ENCODE data around the gene PODXL2. TPM values are rescaled to one million over a fixed set of nuclear protein-coding genes. Genes with fewer than 3 reads are reported as not detected.

PODXL2 gene
- total RNA-seq, 1 donor from 2014 or later = 1.6 TPM

DNA sequence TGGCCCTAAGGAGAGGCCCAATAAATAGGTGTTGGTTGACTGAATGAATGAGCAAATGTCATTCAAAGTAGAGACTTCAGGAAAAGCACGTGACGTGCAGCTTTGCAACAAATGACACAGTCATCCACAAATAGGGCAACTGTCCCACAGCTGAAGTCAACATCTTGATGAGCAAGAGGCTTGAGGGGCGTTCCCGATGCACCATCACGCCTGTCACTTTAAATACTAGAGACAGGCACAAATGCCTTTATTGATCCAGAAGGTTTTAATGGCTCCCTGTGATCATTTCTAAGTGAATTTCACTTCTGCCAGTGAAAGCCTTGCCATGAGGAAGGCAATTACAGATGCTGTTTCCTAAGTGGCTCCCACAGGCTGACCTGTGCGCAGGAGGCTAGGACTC, 87.4 kb downstream of the PODXL2 start:
- no peaks in the 10 kb centered on the region for H3K9me3 ChIP-seq
- no peak for DNase-seq (ENCODE audit: low spot score in 2 of 2)
- H3K4me1 ChIP-seq = peaks cover 13 to 21% of the 10 kb centered on the region in 2 donors
- H3K4me3 ChIP-seq = no peak overlapping the region
- no peak overlapping the region for H3K27ac ChIP-seq
- H3K27me3 ChIP-seq = no peaks in the 10 kb centered on the region
- intact Hi-C loops (cut with DNase I) = no loop called here
- peaks cover 0 to 4% of the 10 kb centered on the region in 2 donors for H3K36me3 ChIP-seq
- no peak for TF ChIP-seq CTCF (IDR thresholded peaks at IDR 0.05)

DNA sequence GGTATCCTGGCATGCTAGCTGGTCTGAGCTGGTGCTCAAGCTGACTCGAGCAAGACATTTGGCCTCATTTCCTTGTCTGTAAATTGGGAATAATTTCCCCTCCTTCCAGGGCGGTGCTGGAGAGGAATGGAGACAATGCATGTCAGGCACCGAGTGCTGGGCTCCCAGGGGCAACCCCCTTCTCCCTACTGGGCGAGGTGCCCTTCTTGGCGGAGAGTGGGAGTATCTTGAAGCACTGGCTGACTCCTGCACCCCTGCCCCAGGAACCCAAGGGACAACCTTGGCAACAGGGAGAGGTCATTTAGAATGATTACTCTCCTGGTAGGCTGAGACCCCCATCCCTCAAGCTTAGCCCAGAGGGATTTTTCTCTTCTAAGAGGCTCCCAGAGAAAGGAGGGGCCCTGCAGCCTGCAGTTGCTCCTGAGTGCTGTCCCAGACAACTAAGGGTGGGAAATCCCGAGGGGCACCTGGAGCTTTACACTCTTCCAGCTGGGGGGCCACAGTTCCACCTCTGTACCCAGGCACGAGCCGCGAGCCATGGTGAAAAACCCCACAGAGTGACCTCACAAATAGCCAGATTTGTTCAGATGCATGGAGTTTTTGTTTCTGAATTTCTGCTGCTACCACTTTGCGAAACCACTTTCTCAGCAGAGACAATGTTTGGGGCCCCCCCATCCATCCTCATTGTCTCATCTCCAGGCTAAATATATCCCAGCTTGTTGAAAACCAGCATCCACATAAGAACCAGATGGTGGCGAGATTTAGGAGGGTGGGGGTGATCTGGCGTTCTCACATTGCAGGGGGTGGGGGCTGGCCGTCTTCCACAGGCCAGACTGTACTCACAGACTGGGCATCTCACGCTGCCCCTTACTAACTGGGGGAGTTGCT, 88.6 kb downstream of the PODXL2 start:
- no peaks in the 10 kb centered on the region for H3K27me3 ChIP-seq
- TF ChIP-seq CTCF (IDR thresholded peaks at IDR 0.05) = no peak
- no peak for DNase-seq (ENCODE audit: low spot score in 2 of 2)
- no peak overlapping the region for H3K4me3 ChIP-seq
- peaks cover 9 to 19% of the 10 kb centered on the region in 2 donors for H3K4me1 ChIP-seq
- peaks cover 0 to 4% of the 10 kb centered on the region in 2 donors for H3K36me3 ChIP-seq
- intact Hi-C loops (cut with DNase I) = no loop called here
- H3K27ac ChIP-seq = no peak overlapping the region
- no peaks in the 10 kb centered on the region for H3K9me3 ChIP-seq

DNA sequence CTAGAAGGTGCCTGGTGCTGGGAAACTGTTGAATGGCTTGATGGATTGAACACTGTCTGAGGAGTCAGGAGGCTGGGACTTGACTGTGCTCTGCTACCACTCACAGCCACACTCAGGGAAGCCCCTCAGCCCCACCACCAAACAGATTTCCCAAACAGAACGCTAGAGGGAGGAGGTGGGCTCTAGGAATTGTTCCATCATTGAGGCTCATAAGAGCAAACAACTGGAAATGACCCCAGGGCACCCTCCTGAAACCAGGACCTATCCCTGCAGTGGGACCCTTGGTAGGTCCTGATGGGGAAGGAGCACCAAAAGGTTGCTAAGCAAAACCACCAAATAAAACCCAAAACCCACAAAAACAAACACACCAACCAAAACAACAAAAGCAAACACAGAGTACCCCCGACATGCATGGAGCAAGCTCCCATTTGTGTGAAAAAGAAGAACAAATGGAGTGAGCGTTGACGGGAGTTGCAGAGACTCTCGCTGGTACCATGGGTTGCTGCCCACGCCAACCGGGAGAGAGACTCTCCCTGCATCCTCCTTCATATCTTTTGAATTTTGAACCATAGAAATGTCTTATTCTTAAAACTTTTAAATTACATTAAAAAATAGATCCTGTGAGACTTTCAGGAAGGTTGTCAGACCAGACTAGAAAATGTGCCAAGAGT, 89.4 kb downstream of the PODXL2 start:
- H3K36me3 ChIP-seq = peaks cover 0 to 4% of the 10 kb centered on the region in 2 donors
- TF ChIP-seq CTCF (IDR thresholded peaks at IDR 0.05) = no peak
- intact Hi-C loops (cut with DNase I) = no loop called here
- no peak for DNase-seq (ENCODE audit: low spot score in 2 of 2)
- H3K9me3 ChIP-seq = no peaks in the 10 kb centered on the region
- H3K27ac ChIP-seq = no peak overlapping the region
- H3K4me3 ChIP-seq = no peak overlapping the region
- peaks cover 11% of the 10 kb centered on the region in 2 donors for H3K4me1 ChIP-seq
- no peaks in the 10 kb centered on the region for H3K27me3 ChIP-seq

- DNase-seq (ENCODE audit: low spot score in 2 of 2) = no peak
These were observed 89.9 kb downstream of the PODXL2 start for GRCh38 chr3:127718916-127719290.

GRCh38 chr3:127719369-127719768, 90.4 kb downstream of the PODXL2 start:
- H3K27me3 ChIP-seq = no peaks in the 10 kb centered on the region
- H3K4me3 ChIP-seq = no peak overlapping the region
- H3K9me3 ChIP-seq = no peaks in the 10 kb centered on the region
- peaks cover 0 to 4% of the 10 kb centered on the region in 2 donors for H3K36me3 ChIP-seq
- no peak overlapping the region for H3K27ac ChIP-seq
- DNase-seq (ENCODE audit: low spot score in 2 of 2) = no peak
- H3K4me1 ChIP-seq = peaks cover 6% of the 10 kb centered on the region in 2 donors
- intact Hi-C loops (cut with DNase I) = no loop called here
- TF ChIP-seq CTCF (IDR thresholded peaks at IDR 0.05) = no peak

More at GRCh38 chr3:127718916-127719290, 89.9 kb downstream of the PODXL2 start:
- Histone ChIP-seq H3K36me3 (peaks cover 0 to 4% of the 10 kb centered on the region in 2 donors), H3K4me1 (peaks cover 6 to 8% of the 10 kb centered on the region in 2 donors), H3K9me3 (no peaks in the 10 kb centered on the region), H3K4me3 (no peak overlapping the region), H3K27me3 (no peaks in the 10 kb centered on the region), H3K27ac (no peak overlapping the region)
- TF ChIP-seq CTCF (IDR thresholded peaks at IDR 0.05) = no peak
- intact Hi-C loops (cut with DNase I) = no loop called here
